8988T (cell line): Measurements from ENCODE around the gene RAI1.
"Not testable (repeated sequence)": the region's sequence is repeated elsewhere in the genome, so short reads cannot be mapped to it uniquely, and the experiment has no call there.

Experiments
- DNase-seq: peaks from one replicate; pipeline ENCODE4 v3.0.0; 2011

RAI1 gene, protein sequence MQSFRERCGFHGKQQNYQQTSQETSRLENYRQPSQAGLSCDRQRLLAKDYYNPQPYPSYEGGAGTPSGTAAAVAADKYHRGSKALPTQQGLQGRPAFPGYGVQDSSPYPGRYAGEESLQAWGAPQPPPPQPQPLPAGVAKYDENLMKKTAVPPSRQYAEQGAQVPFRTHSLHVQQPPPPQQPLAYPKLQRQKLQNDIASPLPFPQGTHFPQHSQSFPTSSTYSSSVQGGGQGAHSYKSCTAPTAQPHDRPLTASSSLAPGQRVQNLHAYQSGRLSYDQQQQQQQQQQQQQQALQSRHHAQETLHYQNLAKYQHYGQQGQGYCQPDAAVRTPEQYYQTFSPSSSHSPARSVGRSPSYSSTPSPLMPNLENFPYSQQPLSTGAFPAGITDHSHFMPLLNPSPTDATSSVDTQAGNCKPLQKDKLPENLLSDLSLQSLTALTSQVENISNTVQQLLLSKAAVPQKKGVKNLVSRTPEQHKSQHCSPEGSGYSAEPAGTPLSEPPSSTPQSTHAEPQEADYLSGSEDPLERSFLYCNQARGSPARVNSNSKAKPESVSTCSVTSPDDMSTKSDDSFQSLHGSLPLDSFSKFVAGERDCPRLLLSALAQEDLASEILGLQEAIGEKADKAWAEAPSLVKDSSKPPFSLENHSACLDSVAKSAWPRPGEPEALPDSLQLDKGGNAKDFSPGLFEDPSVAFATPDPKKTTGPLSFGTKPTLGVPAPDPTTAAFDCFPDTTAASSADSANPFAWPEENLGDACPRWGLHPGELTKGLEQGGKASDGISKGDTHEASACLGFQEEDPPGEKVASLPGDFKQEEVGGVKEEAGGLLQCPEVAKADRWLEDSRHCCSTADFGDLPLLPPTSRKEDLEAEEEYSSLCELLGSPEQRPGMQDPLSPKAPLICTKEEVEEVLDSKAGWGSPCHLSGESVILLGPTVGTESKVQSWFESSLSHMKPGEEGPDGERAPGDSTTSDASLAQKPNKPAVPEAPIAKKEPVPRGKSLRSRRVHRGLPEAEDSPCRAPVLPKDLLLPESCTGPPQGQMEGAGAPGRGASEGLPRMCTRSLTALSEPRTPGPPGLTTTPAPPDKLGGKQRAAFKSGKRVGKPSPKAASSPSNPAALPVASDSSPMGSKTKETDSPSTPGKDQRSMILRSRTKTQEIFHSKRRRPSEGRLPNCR (N-terminal part only)

DNA sequence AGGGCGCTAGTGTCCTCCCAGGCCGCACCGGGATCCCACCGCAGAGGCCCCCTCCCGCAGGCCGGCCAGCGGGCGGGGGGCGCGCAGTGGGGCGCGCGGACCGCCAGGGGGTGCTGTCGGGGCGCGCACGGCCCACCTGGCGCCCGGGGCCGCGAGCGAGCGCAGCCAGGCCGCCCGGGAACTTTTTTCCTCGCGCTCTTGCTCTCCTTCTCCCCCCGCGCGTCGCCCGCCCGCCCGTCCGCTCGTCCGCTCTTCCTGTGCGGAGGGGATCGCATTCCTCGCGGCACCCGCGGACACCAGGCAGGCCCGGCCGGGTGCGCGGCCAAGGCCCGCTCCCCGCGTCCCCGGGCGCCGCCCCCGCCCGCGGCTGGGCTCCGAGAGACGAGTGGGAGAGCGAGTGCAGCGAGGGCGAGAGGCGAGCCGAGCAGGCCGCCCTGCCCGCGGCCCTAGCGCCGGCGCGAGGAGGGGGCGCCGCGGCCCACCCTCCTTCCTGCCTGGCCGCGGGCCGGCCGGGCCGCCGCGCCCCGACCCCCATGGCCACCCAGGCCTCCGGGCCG is at the start of gene RAI1:
Gene RAI1 (plus strand): TSS at position 272 of the 557 bp plus-strand sequence. CDS start 111,491 bp downstream, outside the sequence.
- peak; percentile 84 for DNase-seq

DNA sequence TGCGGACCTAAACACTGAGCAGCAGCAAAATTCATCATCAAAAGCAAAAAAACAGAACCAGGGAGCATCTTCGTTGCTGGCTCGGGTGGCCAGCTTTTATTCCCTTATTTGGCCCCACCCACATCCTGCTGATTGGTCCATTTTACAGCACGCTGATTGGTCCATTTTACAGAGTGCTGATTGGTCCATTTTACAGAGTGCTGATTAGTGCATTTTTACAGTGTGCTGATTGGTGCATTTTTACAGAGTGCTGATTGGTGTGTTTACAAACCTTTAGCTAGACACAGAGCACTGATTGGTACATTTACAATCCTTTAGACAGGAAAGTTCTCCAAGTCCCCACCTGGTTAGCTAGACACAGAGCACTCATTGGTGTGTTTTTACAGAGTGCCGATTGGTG is 48.6 kb upstream of the RAI1 start:
- not testable (repeated sequence) for DNase-seq

DNA sequence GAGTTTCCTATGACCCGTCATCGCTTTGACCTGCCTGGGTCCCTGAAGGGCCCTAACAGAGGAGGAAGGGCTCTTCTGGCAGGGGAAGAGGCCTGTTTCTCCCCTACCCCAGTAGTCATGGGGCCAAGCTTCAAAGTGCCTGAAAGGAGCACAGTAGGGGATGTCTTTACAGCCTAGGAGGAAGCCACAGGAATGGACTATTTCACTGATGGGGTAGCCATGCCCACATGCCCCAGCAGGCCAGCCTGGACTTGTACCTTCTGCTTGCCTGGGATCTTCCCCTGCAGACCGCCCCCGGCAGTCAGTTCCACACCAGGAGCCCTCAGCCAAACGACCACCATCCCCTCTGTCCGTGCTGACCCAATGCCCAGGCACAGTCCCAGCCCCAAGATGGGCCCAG is 47.9 kb upstream of the RAI1 start:
- DNase-seq, result no peak

DNA sequence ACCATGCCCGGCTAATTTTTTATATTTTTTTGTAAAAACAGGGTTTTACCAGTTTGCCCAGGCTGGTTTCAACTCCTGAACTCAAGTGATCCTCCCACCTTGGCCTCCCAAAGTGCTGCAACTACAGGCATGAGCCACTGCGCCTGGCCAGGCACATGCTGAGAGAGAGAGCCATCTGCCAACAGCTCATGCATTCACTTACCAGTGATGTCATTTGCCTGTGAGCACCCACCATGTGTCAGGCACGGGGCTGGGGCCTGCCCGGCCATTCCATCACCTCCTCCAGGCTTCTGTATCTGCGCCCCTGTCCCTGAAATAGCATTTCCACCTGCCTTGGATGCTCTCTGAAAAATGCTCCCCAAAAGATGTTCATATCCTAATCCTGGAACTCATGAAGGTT is 46.1 kb upstream of the RAI1 start:
- no peak for DNase-seq

DNA sequence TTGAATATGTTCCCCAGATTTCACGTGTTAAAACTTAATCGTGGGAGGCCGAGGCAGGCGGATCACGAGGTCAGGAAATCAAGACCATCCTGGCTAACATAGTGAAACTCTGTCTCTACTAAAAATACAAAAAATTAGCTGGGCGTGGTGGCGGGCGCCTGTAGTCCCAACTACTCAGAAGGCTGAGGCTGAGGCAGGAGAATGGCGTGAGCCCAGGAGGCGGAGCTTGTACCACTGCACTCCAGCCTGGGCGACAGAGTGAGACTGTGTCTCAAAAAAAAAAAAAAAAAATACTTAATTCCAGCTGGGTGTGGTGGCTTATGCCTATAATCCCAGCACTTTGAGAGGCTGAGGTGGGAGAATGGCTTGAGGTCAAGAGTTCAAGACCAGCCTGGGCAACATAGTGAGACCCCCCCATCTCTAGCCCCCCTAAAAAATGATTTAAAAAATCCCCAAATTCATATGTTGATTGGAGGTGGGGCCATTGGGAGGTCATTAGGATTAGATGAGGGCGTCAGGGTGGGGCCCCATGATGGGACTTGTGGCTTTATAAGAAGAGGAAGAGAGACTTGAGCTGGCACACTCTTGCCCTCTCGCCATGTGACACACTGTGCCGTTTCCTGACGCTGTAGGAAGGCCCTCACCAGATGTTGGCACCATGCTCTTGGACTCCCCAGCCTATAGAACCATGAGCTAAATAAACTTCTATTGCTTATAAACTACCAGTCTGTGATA is 45.6 kb upstream of the RAI1 start:
- DNase-seq, result not testable (repeated sequence)

DNA sequence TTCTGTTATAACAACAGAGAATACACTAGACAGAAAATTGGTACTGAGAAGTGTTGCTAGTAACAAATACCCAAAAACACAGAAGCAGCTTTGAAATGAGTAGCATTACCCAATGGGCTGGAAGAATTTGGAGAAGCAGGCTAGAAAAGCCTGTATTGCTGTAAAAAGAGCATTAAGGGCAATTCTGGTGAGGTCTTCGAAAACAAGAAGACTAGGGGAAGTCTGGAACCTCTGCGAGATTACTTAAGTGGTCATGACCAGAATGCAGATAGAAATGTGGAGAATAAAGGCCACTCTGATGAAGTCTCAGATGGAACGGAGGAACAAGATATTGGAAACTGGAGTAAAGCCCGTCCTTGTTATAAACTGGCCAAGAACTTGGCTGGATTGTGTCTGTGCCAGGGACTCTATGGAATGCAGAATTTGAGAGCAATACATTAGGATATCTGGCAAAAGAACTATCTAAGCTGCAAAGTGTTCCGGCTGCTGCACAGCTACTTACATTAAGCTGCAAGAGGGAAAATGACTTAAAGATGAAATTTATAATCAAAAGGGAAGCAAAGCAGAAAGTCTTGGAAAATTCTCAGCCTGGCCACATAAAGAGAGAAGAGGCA is 44.9 kb upstream of the RAI1 start:
- no peak for DNase-seq

DNA sequence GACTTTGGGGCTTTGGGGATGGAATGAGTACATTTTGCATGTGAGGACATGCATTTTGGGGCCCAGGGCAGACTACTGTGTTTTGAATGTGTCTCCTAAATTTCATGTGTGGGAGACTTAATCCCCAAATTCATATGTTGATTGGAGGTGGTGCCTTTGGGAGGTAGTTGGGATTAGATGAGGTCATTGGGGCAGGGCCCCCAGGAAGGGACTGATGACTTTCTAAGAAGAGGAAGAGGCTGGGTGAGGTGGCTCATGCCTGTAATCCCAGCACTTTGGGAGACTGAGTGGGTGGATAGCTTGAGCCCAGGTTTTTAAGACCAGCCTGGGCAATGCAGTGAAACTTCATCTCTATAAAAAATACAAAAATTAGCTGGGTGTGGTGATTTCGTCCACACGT is 42.8 kb upstream of the RAI1 start:
- no peak for DNase-seq

DNA sequence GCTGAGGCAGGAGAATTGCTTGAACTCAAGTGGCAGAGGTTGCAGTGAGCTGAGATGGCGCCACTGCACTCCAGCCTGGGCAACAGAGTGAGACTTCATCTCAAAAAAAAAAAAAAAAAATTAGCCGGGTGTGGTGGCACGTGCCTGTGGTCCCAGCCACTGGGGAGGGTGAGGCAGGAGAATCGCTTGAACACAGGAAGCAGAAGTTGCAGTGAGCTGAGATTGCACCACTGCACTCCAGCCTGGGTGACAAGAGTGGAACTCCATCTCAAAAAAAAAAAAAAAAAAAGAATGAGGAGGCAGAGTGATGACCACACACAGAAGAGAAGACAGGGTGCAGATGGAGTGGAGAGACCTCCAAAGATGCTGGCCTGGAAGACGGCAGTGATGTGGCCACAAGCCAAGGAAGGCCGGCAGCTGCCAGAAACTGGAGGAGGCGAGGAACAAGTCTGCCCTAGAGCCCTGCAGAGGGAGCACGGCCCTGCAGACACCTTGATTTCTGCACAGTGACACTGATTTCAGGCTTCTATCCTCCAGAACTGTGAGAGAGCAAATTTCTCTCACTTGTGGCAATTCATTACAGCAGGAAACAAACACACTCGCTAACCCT is 41.5 kb upstream of the RAI1 start:
- DNase-seq, result not testable (repeated sequence)

DNA sequence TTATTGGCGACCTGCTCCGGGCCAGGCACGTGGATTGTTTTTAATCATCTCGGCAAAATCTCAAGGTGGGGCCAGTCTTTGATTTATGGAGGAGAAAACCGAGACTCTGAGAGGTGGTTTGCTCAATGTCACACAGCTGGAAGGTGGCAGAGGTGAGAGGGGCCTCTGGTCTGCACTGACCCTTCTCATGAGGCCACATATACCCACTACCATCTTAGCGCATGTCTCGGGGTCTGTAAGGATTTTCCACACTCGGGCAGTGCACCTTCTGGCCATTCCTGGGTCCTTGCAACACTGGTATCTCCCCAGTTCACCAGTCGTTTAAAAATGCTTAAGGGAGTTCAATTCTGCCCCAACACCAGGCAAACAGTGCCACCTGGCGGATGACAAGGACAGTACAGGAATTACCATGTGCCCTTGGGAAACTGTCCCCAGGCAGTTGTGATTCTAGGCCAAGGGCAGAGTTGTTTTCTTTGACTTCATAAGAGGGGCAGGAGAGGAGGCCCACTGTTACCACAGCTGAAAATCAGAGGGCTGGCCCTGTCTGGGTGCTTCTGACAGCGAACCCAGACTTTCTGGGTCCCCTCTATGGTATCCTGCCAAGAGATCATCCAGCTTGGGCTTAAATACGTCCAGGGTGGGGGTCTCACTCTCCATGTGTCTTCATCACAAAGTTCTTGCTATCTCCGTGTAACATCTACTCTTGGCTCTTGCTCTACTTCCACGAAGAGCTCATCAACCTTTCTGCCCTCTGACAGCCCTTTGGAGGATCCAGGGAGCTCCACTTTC is 39.4 kb upstream of the RAI1 start:
- no peak for DNase-seq

DNA sequence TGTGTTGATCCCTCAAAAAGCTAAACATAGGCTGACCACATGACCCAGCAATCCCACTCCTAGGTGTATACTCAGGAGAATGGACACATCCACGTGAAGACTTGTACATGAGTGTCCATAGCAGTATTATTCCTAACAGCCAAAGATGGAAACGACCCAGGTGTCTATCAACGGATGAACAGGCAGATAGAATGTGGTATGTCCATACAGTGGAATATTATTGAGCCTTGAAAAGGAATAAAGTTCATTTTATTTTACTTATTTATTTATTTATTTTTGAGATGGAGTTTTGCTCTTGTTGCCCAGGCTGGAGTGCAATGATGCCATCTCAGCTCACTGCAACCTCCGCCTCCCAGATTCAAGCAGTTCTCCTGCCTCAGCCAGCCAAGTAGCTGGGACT is 36.1 kb upstream of the RAI1 start:
- DNase-seq, result not testable (repeated sequence)

DNA sequence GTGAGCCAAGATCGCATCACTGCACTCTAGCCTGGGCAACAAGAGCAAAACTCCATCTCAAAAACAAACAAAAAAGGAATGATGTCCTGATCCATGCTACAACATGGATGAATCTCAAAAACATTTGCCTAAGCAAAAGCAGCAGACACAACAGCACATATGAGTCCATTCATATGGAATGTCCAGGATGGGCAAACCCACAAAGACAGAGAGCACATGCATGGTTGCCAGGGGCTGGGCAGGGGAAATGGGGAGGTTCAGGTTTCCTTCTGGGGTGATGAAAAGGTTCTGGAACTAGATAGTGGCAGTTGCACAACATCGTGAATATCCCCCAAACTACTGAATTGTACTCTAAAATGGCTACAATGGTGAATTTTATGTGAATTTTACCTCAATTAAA is 35.3 kb upstream of the RAI1 start:
- DNase-seq, result no peak

DNA sequence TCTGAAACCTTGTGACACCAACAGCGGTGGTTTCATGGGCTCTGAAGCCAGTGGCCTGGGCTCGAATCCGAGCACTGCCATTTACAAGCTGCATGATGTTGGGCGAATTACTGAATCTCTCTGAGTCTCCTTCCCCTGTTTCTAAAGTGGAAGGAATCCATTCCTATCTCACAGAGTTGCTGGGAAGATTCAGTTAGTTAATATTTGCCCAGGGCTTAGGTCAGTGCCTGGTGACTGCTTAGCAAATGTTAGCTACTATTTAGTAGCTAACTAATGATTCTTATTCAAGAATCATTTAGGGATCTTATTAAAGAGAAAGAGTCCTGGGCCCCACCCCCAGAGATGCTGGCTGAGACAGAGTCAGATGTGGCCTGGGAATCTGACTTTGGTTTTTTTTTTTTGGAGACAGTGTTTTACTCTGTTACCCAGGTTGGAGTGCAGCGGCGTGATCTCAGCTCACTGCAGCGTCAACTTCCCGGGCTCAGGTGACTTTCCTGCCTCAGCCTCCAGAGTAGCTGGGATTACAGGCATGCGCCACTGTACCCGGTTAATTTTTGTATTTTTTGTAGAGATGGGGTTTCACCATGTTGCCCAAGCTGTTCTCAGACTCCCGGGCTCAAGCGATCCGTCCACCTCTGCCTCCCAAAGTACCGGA is 33.6 kb upstream of the RAI1 start:
- no peak for DNase-seq

DNA sequence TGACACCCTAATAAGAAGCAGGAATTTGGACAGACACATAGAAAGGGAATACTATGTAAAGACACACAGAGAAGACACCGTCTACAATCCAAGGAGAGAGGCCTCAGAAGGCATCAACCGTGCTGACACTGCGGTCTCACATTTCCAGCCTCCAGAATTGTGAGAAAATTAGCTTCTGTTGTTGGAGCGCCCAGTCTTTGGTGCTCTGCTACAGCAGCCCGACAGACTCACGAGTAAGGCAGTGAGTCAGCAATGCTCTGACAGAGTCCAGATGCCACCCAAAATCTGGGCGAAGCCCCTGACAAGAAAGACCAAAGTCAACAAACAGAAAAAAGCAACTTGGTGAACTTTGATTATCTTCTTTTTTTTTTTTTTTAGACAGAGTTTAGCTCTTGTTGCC is 32.5 kb upstream of the RAI1 start:
- no peak for DNase-seq

DNA sequence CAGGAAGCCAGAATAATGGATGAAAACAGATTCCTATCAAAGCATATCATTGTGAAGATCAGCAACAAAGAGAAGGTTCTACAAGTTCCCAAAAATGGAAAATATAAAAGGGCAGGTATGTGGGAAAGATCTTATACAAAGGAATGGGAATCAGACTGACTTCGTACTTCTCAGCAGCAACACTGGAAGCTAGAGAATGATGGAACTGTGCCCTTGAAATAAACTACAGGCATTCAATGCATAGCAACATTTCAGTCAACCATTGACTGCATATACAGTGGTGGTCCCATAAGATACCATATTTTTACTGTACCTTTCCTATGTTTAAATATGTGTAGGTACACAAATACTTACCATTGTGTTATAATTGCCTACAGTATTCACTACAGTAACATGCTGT is 30.3 kb upstream of the RAI1 start:
- DNase-seq, result no peak

DNA sequence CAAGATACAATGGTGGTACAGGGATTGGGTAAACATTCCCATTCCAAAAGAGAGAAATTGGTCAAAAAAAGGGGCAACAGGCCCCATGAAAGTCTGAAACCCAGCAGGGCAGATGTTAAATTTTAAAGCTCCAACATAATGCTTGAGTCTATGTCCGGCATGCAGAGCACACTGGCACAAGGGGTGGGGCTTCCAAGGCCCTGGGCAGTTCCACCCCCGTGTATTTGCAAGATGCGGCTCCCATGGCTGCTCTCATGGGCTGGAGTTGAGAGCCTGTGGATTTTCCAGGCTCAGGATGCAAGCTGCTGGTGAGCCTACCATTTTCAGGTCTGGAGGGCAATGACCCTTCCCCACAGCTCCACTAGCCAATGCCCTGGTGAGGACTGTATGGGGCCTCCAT is 27.9 kb upstream of the RAI1 start:
- DNase-seq, result no peak

DNA sequence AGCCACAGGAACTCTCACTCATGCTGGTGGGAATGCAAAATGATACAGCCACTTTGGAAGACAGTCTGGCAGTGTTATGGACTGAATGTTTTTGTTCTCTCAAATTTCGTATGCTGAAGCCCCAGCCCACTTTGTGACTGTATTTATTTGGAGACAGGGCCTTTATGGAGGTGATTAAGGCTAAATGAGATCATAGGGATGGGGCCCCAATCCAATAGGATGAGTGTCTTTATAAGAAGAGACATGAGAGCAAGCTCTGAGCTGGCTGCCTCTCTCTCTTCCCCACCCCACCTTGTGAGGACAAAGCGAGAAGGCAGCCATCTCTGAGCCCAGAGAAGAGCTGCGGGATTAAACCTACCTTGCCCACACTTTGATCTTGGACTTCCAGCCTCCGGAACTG is 21.9 kb upstream of the RAI1 start:
- no peak for DNase-seq

DNA sequence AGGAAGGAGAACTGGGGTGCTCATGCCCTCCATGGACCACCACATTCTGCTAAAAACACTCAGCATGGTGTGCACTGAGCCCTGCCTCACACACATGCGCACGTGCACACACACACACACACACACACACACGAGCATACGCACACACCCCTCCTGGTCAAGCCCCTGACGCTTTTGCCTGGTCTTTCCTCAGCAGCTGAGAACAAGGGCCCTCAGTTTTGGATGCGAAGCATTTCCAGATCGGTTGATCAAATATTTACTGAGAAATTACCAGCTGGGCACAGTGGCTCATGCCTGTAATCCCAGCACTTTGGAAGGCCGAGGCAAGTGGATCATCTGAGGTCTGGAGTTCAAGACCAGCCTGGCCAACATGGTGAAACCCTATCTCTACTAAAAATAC is 20.1 kb upstream of the RAI1 start:
- DNase-seq, result no peak

DNA sequence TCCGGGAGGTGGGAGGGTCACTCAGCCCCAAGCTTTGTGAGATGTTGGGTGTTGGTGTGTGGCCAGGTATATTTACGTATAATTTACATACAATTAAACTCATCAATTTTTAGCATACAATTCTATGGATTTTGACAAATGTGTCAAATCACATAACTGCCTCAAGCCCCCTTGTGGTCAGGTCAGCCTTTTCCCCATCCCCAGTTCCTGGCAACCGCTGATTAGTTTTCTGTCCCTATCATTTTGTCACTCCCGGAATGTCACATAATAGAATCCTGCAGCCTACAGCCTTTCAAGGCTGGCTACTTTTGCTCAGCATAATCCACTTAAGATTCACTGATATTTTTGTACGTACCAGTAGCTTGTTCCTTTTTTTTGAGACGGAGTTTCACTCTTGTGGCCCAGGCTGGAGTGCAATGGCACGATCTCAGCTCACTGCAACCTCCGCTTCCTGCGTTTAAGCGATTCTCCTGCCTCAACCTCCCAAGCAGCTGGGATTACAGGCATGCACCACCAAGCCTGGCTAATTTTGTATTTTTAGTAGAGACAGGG is 19.3 kb upstream of the RAI1 start:
- DNase-seq, result no peak

DNA sequence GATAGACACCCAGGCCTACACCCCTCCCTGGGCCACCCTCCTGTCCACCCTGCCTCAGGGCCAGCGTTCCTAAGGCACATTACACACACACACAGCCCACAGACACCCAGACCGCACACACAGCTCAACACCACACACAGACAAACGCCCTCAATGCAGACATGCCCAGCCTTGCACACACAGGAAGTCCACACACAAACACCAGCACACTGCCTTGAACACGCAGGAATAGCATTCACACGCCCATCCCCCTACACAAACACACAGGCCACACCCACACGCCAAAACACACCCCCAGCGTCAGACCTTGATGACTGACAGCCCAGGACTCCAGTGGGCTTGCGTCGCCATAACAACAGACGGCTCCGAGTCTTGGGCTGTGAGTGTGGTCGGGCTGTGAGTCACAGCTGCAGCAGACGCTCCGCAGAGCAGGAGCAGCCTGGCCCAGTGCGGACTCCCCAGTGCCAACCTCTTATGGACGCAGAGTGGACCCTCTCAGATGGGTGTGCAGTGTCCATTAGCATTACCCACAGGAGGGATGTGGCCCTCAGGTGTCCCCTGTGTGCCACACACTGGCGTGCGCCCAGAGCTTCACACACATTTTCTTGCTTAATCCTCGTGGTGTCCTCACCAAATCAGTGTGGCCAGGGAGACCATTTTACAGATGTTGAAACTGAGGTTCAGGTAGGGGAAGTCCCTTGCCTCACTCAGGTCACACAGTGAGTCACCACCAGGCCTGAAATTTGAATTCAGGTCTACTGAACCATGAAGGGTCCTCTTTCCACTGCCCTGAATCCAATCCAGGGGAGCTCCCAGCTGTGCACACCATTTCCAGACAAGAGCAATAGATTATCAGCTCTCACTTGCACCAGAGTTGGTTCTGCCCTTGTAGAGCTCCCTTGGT is 17.8 kb upstream of the RAI1 start:
- DNase-seq, result no peak
